GM12891 (cell line): ENCODE results near the gene RSPH6A.

Source experiments
- DNase-seq: peaks from one replicate; pipeline ENCODE4 v3.0.0; 2011; ENCODE audit warnings: low spot score; ENCODE audit not compliant: insufficient read length
- FAIRE-seq: peaks from 2 replicates; lab custom pipeline; 2011; peaks lifted over from hg19 to GRCh38; lab: Jason Lieb, UNC
- PAX5 ChIP-seq: IDR thresholded peaks from 2 replicates; pipeline ENCODE4 v1.6.1; 2011; ENCODE audit warnings: low read length, moderate library complexity, mild to moderate bottlenecking; ENCODE audit not compliant: insufficient read depth, severe bottlenecking
- POLR2A ChIP-seq: IDR thresholded peaks from 2 replicates; pipeline ENCODE4 v1.6.1; 2011; ENCODE audit warnings: low read depth, low read length, control low read depth
- POLR2AphosphoS5 ChIP-seq: IDR thresholded peaks from 2 replicates; pipeline ENCODE4 v1.6.1; 2011; ENCODE audit warnings: low read depth, low read length, control low read depth
- POU2F2 ChIP-seq: IDR thresholded peaks from 2 replicates; pipeline ENCODE4 v1.6.1; 2011; ENCODE audit warnings: low read depth, mild to moderate bottlenecking, control low read depth, low read length, moderate library complexity
- SPI1 ChIP-seq: IDR thresholded peaks from 2 replicates; pipeline ENCODE4 v1.6.1; 2011; ENCODE audit warnings: low read depth, low read length, control low read depth
- TAF1 ChIP-seq: IDR thresholded peaks from 2 replicates; pipeline ENCODE4 v1.6.1; 2011; ENCODE audit warnings: low read depth, low read length, control low read depth

Gene RSPH6A

DNA sequence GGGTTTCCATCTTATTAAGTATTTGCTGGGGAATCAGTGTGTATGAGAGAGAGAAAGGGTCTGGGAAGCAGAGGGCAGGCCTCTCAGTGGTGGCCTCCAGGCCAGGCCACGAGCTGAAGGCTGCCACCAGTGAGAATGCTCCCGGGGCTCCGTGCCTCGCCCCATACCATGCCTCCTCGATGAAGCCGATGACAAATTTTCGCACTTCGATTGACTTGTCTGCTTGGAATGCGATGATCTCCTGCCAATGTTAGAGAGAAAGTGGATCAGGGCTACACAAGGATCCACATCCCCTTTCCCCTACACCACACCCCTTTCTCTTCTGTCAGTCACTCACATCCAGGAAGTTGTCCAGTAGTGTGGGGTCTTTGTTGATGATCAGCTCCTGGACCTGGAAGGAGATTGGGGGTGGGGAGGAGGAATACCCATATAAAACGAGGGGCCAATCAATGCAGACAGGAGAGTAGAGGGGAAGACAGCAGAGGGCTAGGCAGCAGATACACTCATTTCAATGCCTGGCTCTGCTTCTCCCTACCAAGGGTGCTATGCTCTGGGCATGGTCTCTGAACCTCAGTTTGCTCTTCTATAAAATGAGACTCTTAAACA lies 37.1 kb upstream of the RSPH6A start:
- DNase-seq: no peak
- TF ChIP-seq POLR2A (no peak), SPI1 (no peak), POU2F2 (no peak), PAX5 (no peak), TAF1 (no peak), POLR2AphosphoS5 (no peak)
- FAIRE-seq: no peak

GRCh38 chr19:45848922-45849321 lies 33.8 kb upstream of the RSPH6A start:
- no peak for FAIRE-seq

DNA sequence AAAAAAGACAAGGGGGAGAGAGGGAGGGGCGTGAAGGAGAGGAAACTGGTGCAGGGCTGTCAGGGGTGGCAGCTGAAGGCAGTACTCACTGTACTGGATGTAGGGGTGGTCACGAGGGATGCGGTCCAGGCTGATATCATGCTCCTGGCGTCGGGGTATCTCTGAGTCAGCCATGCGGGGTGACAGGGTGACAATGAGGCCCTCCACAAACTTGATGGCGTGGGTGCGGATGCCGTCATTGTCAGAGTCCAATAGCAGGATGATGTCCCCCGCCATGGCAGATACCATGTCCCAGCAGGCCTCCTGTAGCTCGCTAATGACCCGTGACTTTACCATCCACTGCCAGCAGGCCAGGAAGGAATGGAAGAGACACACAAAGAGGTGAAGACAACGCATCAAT lies 32.6 kb upstream of the RSPH6A start:
- TF ChIP-seq TAF1: no peak
- TF ChIP-seq PAX5: no peak
- no peak for TF ChIP-seq SPI1
- TF ChIP-seq POU2F2: no peak
- TF ChIP-seq POLR2AphosphoS5: no peak
- TF ChIP-seq POLR2A: no peak
- DNase-seq (no peak), FAIRE-seq (no peak)

More at GRCh38 chr19:45848922-45849321, 33.8 kb upstream of the RSPH6A start:
- TF ChIP-seq TAF1: no peak
- TF ChIP-seq SPI1: no peak
- TF ChIP-seq POLR2AphosphoS5: no peak
- TF ChIP-seq PAX5: no peak
- TF ChIP-seq POLR2A: no peak
- TF ChIP-seq POU2F2: no peak
- DNase-seq: no peak

DNA sequence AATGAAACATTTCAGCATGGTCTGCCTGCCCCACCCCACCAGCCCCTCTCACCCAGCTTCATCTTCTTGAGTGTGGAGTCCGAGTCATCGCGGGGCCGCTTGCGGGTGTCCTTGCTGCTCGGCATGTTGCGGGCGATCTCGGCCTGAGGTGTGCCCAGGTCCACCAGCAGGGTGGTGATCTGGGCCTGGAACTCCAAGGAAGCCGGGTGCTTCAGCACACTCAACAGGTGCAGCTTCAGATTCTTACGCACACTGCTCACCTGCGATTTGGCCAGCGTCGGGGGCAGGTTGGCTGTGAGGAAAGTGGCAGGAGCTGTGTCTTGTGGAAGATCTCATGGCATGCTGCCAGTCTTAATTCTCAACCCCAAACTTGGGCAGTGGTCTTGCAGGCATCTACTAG lies 27.1 kb upstream of the RSPH6A start:
- TF ChIP-seq SPI1 (no peak), TAF1 (no peak), POU2F2 (no peak)
- no peak for FAIRE-seq
- DNase-seq: no peak

DNA sequence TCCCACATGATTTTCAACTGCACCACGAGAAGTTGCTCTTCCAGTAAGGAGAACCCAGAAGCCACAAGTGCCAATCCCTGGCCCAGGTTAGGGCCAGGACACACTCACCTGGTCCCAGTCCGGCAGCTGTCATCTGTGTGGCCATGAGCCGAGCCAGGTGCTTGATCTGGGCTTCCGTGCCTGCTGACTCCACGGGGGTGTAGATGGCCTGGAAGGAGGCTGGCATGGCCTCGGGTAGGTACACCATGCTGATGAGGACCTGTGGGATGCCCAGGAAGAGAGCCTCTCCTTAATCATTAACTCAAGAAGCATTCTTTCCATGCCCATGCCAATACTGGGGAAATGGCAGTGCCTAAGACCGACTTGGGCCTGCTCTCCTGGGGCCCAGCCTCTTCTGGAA lies 19.9 kb upstream of the RSPH6A start:
- DNase-seq: no peak
- TF ChIP-seq SPI1 (no peak), POLR2AphosphoS5 (no peak)
- FAIRE-seq: no peak

DNA sequence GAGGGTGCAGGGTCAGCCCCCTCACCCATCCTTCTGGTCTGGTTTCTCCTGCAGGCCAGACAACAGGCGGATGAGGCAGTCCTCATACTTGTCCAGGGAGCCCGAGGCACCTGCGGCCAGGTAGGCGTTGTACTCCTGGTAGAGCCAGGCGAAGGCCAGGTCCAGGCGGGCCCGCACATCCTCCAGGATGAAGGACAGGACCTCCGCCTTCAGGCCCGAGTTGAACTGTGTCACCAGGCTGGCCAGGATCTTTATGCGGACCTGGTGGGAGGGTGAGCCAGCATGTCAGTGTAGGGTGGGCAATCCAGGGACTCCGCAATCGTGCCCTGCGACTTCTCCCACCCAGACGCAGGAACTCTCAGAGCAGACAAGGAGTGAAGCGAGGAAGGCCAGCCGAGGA lies 13.8 kb upstream of the RSPH6A start:
- no peak for FAIRE-seq
- no peak for DNase-seq
- TF ChIP-seq SPI1 (no peak), POLR2A (no peak), TAF1 (no peak), POLR2AphosphoS5 (no peak), POU2F2 (no peak), PAX5 (no peak)

DNA sequence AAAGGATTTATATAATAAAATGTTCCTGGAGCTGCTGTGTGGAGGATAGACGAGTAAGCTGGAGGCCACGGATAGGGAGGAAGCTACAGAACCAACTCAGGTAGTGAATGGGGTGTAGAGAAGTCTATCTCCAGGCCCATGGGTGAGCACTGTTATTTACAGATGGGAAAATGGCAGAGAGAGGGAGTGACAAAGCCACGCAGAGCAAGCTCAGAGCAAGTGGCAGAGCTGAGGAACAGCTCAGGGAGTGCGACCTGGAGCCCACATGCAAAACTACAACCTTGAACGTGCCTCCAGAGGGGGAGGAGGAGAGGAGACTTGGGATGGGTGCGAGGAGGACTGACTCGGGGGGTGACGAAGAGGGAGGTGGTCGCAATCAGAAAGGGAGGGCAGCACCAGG lies 13.4 kb upstream of the RSPH6A start:
- TF ChIP-seq POLR2A: no peak
- FAIRE-seq: no peak

DNA sequence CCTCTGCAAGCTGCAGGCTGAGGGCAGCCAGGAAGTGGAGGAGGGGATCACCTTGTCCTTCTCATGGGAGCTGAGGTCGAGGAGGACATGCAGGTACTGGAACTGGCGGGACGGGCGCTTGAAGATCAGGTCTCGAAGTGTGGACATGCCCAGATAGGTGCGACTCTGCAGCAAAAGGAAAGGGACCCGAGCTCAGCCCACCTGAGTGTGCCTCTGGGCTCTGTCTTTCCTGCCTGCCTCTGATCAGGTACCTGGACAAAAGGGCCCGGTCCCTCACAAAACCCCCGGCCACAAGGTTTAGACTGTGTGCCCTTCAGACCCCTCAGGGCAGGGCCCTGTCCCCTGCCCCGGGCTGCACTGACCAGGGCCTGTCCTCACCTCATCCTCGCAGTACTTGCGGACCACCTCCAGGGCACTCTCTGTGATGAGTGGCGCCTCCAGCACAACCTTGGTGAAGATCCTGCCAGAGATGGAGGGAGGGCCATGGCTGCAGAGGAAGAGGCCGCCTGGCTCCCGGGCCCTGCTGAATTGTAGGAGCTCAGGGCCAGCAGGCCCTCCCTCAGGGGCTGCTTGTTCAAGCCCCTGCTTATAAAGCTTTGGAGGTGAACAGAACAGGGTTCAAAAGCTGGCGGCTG lies 12.5 kb upstream of the RSPH6A start:
- FAIRE-seq (no peak), DNase-seq (no peak)
- no peak for TF ChIP-seq TAF1
- no peak for TF ChIP-seq PAX5
- TF ChIP-seq POLR2A: no peak; the same call in 1 of the 2 replicates

More for the DNA sequence above, 13.4 kb upstream of the RSPH6A start:
- no peak for DNase-seq

DNA sequence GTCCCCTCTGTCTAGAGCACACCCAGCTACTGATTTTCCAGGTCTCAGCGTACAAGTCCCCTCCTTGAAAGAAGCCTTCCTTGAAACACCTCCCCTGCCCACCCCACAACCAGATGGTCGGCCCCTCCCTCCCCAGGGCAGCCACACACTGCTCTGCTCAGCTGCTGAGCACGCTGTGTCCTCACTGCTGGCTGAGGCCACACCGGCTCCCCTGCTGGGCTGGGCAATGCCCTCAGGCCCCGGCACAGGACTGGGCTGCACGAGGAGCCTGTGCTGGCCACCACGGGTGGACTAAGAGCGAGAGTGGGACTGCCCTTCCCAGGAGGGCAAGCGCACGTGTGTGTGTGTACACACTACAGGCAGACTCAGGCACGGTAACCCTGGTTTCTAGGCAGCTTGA lies 11.8 kb upstream of the RSPH6A start:
- no peak for FAIRE-seq
- no peak for DNase-seq
- TF ChIP-seq POLR2AphosphoS5 (no peak), PAX5 (no peak)

- DNase-seq (no peak), FAIRE-seq (no peak)
- TF ChIP-seq POU2F2 (no peak), SPI1 (no peak), POLR2A (no peak), POLR2AphosphoS5 (no peak), TAF1 (no peak), PAX5 (no peak)
Measured at GRCh38 chr19:45825917-45826893, 11.1 kb upstream of the RSPH6A start.
